Chondrocyte (in vitro differentiated cells): ENCODE measurements around the gene OR5K1. TPM values are rescaled to one million over a fixed set of nuclear protein-coding genes. Genes with fewer than 3 reads are reported as not detected.

ENCODE experiments used
- DNase-seq: peaks from one replicate; pipeline ENCODE4 v3.0.0; 2021; ENCODE audit warnings: mixed read lengths, low spot score
- H3K27ac Mint-ChIP-seq: one replicate; pipeline ENCODE4 v1.8.0; 2021; ENCODE audit warnings: mild to moderate bottlenecking, moderate library complexity, mixed read lengths; ENCODE audit not compliant: unreplicated experiment
- H3K27me3 Mint-ChIP-seq: 2 replicates; pipeline ENCODE4 v1.8.0; 2021; ENCODE audit warnings: low read depth, mixed read lengths
- H3K36me3 Mint-ChIP-seq: 2 replicates; pipeline ENCODE4 v1.8.0; 2021; ENCODE audit warnings: low read depth, mixed read lengths
- H3K4me1 Mint-ChIP-seq: 2 replicates; pipeline ENCODE4 v1.8.0; 2021; ENCODE audit warnings: low read depth, mild to moderate bottlenecking, mixed read lengths
- H3K4me3 Mint-ChIP-seq: one replicate; pipeline ENCODE4 v1.8.0; 2021; ENCODE audit warnings: mild to moderate bottlenecking, moderate library complexity, mixed read lengths; ENCODE audit not compliant: unreplicated experiment
- H3K9me3 Mint-ChIP-seq: 2 replicates; pipeline ENCODE4 v1.8.0; 2021; ENCODE audit warnings: low read depth, mixed read lengths
- total RNA-seq: library from RNA; stranded (reverse); gene quantifications from 3 replicates; pipeline ENCODE4 v1.2.1, GENCODE V29; 2021
- TF ChIP-seq, protein P1 (sequence below): fragments of 200-600 bp; sonication (generic); IDR thresholded peaks from 2 replicates; pipeline ENCODE4 v1.5.0; 2021; ENCODE audit warnings: antibody characterized with exemption, mild to moderate bottlenecking, moderate library complexity

The OR5K1 gene
- total RNA-seq, 1 donor from 2014 or later = not detected

DNA sequence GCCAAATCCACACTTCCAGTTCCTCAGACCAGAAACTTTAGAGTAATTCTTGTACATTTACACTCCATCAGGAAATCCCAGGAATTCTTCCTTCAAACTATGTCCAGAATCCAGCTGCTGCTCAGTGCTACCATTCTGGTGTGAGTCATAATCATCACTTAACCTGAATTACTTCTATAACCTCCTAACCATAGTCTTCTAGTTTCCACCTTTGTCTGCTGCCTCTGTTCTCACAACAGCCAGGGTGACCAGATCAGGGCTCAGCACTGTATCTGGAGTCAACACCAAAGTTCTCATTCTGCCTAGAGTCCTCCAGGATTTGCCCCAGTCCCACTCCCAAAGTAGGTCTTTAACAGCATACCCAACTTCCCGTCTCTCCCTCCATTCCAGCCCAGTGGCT is 56.4 kb downstream of the OR5K1 start:
- H3K4me3 Mint-ChIP-seq = no peak overlapping the region
- peaks cover 17% of the 10 kb centered on the region for H3K36me3 Mint-ChIP-seq
- no peaks in the 10 kb centered on the region for H3K9me3 Mint-ChIP-seq
- H3K4me1 Mint-ChIP-seq = peaks cover 32% of the 10 kb centered on the region
- H3K27ac Mint-ChIP-seq = no peak overlapping the region
- TF ChIP-seq, protein P1, sequence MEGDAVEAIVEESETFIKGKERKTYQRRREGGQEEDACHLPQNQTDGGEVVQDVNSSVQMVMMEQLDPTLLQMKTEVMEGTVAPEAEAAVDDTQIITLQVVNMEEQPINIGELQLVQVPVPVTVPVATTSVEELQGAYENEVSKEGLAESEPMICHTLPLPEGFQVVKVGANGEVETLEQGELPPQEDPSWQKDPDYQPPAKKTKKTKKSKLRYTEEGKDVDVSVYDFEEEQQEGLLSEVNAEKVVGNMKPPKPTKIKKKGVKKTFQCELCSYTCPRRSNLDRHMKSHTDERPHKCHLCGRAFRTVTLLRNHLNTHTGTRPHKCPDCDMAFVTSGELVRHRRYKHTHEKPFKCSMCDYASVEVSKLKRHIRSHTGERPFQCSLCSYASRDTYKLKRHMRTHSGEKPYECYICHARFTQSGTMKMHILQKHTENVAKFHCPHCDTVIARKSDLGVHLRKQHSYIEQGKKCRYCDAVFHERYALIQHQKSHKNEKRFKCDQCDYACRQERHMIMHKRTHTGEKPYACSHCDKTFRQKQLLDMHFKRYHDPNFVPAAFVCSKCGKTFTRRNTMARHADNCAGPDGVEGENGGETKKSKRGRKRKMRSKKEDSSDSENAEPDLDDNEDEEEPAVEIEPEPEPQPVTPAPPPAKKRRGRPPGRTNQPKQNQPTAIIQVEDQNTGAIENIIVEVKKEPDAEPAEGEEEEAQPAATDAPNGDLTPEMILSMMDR = no peak
- no peaks in the 10 kb centered on the region for H3K27me3 Mint-ChIP-seq
- DNase-seq = no peak

DNA sequence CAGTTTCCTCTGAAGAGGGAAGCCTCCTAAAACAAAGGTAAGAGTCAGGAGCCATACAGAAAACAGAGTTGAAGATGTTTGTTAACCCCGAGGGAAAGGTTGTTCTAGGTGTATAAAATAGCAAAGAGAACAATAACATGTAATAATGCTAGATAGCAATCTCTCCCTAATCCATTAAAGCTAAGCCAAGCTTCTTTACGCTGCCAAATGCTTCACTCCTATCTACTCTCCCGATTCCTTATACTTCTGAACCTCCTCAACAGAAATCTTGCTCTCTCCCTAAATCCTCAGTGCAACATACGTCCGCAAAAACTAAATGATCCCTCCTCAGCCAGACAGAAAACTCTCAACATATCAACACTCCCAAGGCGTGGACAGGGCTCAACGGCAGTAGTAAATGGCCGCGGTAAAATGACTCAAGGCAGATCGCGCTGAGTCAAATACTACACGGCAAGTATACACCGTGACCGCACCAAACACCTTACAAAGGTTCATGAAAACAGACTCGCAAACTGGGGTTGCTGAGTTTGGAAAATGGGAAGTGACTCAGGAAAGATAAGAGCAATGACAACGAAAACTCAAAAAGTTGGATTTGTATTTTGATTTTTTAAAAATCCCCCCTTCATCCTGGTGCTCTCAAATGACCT is 59.0 kb downstream of the OR5K1 start:
- Mint-ChIP-seq H3K27me3 (no peaks in the 10 kb centered on the region), H3K4me3 (peak overlapping the region; percentile 82), H3K36me3 (peaks cover 12% of the 10 kb centered on the region), H3K4me1 (peaks cover 32% of the 10 kb centered on the region), H3K27ac (peak overlapping the region; percentile 91), H3K9me3 (no peaks in the 10 kb centered on the region)
- DNase-seq = no peak
- TF ChIP-seq, protein P1 = no peak

Other genes starting within 250 kb of the OR5K1 start
- gene OR5H6, start 199.0 kb upstream of the OR5K1 start, total RNA-seq = not detected in 3 replicates
- not detected in 3 replicates for gene OR5H2, start 180.7 kb upstream of the OR5K1 start, total RNA-seq
- not detected in 3 replicates for gene OR5K4, start 109.3 kb upstream of the OR5K1 start, total RNA-seq
- not detected in 3 replicates for gene OR5K3, start 72.5 kb upstream of the OR5K1 start, total RNA-seq
- gene OR5K2, start 34.5 kb downstream of the OR5K1 start, total RNA-seq = not detected in 3 replicates
- gene CLDND1, start 59.7 kb downstream of the OR5K1 start, total RNA-seq = 86.4 to 100.0 TPM (median 89.7 TPM) in 3 replicates
- not detected in 3 replicates for gene GPR15, start 68.8 kb downstream of the OR5K1 start, total RNA-seq
- 11.8 to 19.2 TPM (median 16.2 TPM) in 3 replicates for gene CPOX, start 130.4 kb downstream of the OR5K1 start, total RNA-seq